Erythroblast (primary cell): Measurements from ENCODE around the gene CRYGS.
"Not testable (repeated sequence)": the region's sequence is repeated elsewhere in the genome, so short reads cannot be mapped to it uniquely, and the experiment has no call there.

Source experiments
- DNase-seq, 2 experiments: peaks; one replicate each; lab custom pipeline; 2025; lab: John Stamatoyannopoulos, UW
- GATA1 ChIP-seq: IDR thresholded peaks from 2 replicates; pipeline ENCODE4 v1.6.1; 2011; ENCODE audit warnings: low read depth, mild to moderate bottlenecking, control low read depth, low read length, moderate library complexity
- POLR2A ChIP-seq: IDR thresholded peaks from 2 replicates; pipeline ENCODE4 v1.6.1; 2011; ENCODE audit warnings: mild to moderate bottlenecking, low read length

The CRYGS gene

DNA sequence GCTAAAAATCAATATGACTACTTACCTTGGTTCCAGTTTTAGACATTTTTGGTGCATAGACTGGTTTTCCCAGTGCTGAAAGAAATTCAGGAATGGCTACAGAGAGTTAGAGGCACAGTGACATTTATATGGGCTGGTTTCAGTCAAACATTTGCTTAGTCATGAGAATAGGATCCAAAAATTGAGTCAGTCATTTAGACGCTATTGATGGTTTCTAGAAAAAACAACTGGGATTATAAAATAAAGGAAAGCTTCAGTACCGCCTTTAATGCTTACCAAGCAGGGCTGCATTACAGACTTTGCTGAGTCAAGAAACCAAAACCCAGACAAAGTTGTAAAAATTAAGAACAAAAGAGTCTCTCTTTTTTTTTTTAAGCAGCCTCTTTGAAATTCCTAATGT, at the start of gene CRYGS:
Gene CRYGS, minus strand, starts transcription at position 100 of the 400 bp plus-strand sequence. Its CDS starts 54 bp downstream, at position 46.
- DNase-seq = no peak
- TF ChIP-seq GATA1 (no peak), POLR2A (no peak)

DNA sequence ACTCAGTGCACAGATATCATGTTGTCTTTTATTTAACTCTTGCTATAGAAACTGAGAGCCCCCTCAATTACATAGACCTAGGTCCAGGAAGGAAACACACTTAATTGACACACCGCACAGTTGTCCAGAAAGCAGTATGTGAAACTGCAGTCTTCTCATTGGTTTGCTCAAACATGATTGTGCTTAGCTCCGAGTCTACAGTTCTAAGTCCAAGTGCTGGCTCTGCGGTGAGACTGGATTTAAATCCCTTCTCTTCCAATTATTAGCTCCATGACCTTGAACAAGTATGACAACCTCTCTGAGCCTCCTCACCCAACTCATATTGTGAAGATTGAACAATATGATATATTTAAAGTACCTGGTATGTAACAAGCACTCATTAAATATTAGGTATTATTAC, 49.7 kb upstream of the CRYGS start:
- TF ChIP-seq POLR2A = no peak
- TF ChIP-seq GATA1 = no peak
- no peak for DNase-seq

DNA sequence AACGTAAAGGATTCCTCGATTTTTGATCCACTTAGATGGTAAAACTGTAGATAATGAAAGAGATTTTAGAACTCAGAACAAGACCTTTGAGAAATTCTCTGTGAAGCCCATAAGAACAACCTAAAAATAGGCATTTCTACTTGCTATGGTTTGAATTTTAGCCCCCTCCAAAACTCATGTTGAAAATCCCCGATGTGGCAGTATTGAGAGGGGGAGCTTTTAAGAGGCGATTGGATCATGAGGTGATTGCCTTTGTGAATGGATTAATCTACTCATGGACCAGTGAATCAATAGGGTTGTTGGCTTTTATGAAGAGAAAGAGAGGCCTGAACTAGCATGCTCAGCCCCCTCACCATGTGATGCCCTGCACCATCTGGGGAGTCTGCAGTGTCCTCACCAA, 48.5 kb upstream of the CRYGS start:
- no peak for DNase-seq
- TF ChIP-seq GATA1 = no peak
- no peak for TF ChIP-seq POLR2A

DNA sequence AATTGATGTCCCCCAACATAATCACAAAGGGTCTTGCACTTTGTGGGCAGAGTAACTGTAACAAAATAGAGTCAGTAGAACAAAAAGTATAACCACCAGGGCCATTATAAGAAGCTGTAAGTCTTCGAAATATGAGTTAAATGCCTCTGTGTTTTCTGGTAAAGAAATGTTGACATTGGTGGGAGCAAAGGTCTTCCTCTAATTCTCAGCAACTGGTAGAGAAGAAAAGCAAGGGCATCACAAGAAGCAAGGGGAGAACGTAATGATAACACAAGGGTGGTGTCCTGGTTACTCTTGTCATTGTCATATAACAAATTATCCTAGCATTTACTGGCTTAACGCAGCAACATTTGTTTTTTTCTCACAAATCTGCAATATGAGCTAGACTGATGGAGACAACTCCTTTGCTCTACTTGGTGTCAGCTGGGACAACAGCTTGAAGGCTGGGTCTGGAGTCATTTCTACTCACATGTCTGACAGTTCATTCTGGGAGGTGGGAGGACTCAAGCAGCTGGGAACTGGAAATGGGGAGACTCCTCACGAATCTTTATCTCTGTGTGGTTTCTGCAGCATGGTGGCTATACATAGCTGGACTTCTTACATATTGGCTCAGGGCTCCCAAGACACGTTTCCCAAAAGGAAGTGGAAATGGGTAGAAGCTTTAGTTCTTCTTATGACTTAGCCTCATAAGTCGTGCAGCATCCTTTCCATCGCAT, 46.6 kb upstream of the CRYGS start:
- DNase-seq = no peak
- TF ChIP-seq GATA1 (no peak), POLR2A (no peak)

DNA sequence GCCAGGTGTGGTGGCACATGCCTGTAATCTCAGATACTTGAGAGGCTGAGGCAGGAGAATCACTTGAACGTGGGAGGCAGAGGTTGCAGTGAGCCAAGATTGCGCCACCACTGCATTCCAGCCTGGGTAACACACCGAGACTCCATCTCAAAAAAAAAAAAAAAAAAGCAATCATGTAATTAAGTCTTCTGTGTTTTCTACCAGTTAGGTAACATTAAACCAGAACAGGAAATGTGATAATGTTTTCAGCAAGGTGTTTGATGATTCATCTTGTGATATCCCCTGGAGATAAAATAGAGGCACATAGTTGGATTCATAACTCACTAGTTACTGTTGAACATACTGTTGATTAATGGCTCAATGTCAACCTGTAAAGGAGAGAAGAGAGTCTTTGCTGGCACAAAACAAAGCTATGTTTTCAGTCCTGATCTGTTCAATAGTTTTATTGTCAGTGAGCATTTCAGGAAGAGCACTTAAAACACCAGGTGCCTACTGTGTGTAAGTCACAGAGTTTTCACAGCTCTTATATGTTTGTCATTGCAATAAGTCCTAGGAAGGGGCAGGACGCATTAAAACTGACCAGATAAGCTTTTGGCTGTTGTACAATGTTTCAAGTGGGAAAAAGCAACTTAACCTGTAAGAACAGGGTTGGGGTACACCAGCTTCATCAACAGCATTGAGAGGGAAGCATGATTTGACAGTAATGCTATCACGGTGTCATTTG, 45.8 kb upstream of the CRYGS start:
- TF ChIP-seq POLR2A (no peak), GATA1 (no peak)
- DNase-seq = no peak

GRCh38 chr3:186589121-186589520, 44.9 kb upstream of the CRYGS start:
- TF ChIP-seq GATA1 = no peak
- TF ChIP-seq POLR2A = no peak
- DNase-seq = peak; percentile 22 to 23

- TF ChIP-seq GATA1 = no peak
- no peak for TF ChIP-seq POLR2A
- peak in 1 of 2 experiments; percentile 12 for DNase-seq
Observed at GRCh38 chr3:186588632-186589031, 44.5 kb upstream of the CRYGS start.

GRCh38 chr3:186587183-186587582, 43.0 kb upstream of the CRYGS start:
- TF ChIP-seq GATA1 = no peak
- no peak for TF ChIP-seq POLR2A
- DNase-seq = no peak

DNA sequence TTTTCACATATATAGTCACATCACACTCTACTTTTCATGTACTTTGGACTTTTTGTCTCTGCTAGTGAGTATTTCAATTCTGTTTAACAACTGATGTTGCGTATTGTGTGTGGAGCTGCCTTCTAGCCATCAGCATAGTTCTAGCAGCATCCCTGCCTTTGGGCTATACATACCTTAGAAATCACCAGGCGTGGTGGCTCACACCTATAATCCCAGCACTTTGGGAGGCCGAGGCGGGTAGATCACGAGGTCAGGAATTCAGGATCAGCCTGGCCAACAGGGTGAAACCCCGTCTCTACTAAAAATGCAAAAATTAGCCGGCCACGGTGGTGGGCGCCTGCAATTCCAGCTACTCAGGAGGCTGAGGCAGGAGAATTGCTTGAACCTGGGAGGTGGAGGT, 42.1 kb upstream of the CRYGS start:
- DNase-seq = not testable (repeated sequence)

GRCh38 chr3:186583831-186584230, 39.7 kb upstream of the CRYGS start:
- TF ChIP-seq POLR2A (no peak), GATA1 (no peak)
- no peak for DNase-seq

DNA sequence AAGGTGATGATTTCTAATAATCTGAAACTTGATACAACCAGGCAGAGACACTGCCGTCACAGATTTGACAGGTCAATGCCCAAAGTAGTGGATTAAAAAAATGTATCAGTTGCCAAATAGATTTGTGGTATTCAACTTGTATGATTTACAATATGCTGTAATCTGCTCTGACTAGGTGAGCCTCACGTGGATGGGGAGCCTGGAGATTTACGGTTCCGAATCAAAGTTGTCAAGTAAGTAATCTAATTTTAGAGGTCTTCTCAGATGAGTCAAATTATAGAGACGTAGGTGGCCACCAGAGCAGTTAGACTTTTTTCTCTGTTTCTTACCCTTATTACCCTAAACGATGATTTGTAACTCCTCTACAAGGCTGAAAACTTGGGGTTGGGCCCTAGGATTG, 38.4 kb upstream of the CRYGS start:
- DNase-seq = no peak
- TF ChIP-seq POLR2A = no peak
- TF ChIP-seq GATA1 = no peak

DNA sequence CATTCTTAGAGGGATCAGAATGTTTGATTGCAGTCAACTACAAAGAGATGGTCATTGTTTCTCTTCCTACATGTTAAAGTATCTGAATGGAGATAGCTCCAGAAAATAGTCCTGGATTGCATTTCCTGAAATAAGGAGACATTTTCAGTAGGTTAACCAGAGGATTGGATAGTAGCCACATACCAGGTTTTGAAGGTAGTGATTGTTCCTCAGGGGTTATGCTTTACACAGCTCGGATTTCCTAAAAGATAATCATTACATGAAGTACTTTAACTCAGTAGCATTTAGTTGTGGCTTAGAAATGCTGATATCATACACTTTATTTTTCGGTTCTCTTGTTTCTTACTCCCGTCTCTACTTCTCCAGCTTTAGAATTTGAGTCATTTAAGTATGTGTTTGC, 36.6 kb upstream of the CRYGS start:
- no peak for TF ChIP-seq POLR2A
- TF ChIP-seq GATA1 = no peak
- no peak for DNase-seq

GRCh38 chr3:186577521-186577920, 33.3 kb upstream of the CRYGS start:
- DNase-seq = no peak
- no peak for TF ChIP-seq GATA1
- no peak for TF ChIP-seq POLR2A

- TF ChIP-seq GATA1 (no peak), POLR2A (no peak)
- no peak for DNase-seq
Observed at GRCh38 chr3:186571644-186572013, 27.4 kb upstream of the CRYGS start.

DNA sequence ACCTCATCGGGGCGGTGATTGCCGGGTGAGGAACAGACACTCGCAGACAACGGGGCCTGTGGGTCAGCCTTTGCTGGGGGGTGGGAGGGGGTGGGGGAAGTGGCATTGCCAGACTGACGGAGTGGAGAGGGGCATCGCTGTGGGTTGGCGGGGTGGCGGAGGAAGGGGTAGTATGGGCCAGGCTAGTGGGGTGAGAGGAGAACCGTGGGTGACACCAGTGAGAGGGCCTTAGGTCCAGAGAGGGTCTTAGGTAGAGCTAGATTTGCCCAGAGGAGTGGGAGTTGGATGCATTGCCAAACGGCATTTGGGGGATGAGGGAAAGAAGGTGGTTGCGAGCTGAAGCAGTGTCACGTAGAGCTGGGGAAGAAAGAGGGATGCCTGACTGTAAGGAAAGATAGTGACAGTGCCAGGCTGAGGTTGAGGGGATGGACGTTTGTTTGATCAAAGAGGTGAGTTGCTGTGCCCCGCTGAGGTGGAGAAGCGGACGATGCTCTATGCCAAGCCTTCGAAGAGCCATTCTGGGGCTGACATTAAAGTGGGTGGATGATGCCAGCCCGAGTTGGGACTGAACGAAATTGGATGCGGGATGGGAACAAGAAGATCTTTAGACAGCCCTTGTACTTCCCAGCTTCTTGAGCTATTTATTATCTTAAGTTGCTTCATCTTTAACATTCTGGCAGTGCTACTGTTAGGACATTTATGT, 26.9 kb upstream of the CRYGS start:
- TF ChIP-seq GATA1 = no peak
- peak; percentile 32 to 68 for DNase-seq
